ENCODE results near the gene PXDN.

DNA sequence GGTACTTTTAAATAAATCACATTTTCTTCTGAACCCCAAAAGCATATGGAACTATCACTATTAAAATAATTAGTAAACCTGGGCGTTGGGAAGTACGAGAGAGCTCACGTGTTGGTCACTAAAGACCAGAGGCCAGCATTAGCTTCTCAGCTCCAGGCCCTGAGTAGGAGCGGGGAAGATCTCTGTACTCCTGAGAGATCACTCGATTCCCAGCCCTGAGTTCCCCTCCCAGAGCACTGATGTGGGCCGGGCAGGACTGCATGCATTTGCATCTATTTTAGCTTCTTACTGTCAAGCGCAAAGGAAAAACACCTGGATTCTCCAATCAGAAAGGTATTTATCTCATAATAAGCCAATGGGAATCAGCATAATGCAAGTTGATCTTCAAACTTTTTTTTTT is 6.2 kb downstream of the PXDN start:
- TF ChIP-seq, protein P1, sequence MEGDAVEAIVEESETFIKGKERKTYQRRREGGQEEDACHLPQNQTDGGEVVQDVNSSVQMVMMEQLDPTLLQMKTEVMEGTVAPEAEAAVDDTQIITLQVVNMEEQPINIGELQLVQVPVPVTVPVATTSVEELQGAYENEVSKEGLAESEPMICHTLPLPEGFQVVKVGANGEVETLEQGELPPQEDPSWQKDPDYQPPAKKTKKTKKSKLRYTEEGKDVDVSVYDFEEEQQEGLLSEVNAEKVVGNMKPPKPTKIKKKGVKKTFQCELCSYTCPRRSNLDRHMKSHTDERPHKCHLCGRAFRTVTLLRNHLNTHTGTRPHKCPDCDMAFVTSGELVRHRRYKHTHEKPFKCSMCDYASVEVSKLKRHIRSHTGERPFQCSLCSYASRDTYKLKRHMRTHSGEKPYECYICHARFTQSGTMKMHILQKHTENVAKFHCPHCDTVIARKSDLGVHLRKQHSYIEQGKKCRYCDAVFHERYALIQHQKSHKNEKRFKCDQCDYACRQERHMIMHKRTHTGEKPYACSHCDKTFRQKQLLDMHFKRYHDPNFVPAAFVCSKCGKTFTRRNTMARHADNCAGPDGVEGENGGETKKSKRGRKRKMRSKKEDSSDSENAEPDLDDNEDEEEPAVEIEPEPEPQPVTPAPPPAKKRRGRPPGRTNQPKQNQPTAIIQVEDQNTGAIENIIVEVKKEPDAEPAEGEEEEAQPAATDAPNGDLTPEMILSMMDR (IDR thresholded peaks at IDR 0.05; ENCODE audit: borderline replicate concordance, extremely low read depth, low read length, poor library complexity, severe bottlenecking) = no peak
- TF ChIP-seq EZH2 (IDR thresholded peaks at IDR 0.05; ENCODE audit: borderline replicate concordance, low read depth, low read length, severe bottlenecking) = no peak
